Activated T-helper 1 cell treated with anti-CD3 and anti-CD28 coated beads, Interleukin-12 subunit alpha, Interleukin-12 subunit beta, Interleukin-2, Interleukin-4 antibody, amounts not matched to agents 30 ng/mL and 10 ng/mL and 1 ng/mL, durations not matched to agents 14 hours and 24 hours and 36 hours (primary cell): ENCODE data around the gene KRTAP9-9. TPM values are rescaled to one million over a fixed set of nuclear protein-coding genes. Genes with fewer than 3 reads are reported as not detected.

Source experiments
- DNase-seq: peaks from one replicate; pipeline ENCODE4 v3.0.0; 2021; ENCODE audit warnings: low spot score
- H3K27ac Mint-ChIP-seq: one replicate; pipeline ENCODE4 v1.8.0; 2021; ENCODE audit warnings: mild to moderate bottlenecking, mixed read lengths
- H3K27me3 Mint-ChIP-seq: one replicate; pipeline ENCODE4 v1.8.0; 2022; ENCODE audit warnings: mild to moderate bottlenecking, moderate library complexity, mixed read lengths; ENCODE audit not compliant: insufficient read depth
- H3K36me3 Mint-ChIP-seq: one replicate; pipeline ENCODE4 v1.8.0; 2021; ENCODE audit warnings: low read depth, mixed read lengths
- H3K4me1 Mint-ChIP-seq: one replicate; pipeline ENCODE4 v1.8.0; 2021; ENCODE audit warnings: low read depth, mixed read lengths
- H3K4me3 Mint-ChIP-seq: one replicate; pipeline ENCODE4 v1.8.0; 2021; ENCODE audit warnings: mild to moderate bottlenecking, moderate library complexity, mixed read lengths
- H3K9me3 Mint-ChIP-seq: one replicate; pipeline ENCODE4 v1.8.0; 2021; ENCODE audit warnings: mixed read lengths
- intact Hi-C: fragments of 100-400 bp; cut with micrococcal nuclease; formaldehyde crosslinking; loops from one replicate; pipeline ENCODE4 v1.15.1; 2024
- total RNA-seq: library from RNA; stranded (reverse); gene quantifications from 2 replicates; pipeline ENCODE4 v1.2.3, GENCODE V29; 2022

The KRTAP9-9 gene
- total RNA-seq, 1 donor from 2014 or later, result not detected

DNA sequence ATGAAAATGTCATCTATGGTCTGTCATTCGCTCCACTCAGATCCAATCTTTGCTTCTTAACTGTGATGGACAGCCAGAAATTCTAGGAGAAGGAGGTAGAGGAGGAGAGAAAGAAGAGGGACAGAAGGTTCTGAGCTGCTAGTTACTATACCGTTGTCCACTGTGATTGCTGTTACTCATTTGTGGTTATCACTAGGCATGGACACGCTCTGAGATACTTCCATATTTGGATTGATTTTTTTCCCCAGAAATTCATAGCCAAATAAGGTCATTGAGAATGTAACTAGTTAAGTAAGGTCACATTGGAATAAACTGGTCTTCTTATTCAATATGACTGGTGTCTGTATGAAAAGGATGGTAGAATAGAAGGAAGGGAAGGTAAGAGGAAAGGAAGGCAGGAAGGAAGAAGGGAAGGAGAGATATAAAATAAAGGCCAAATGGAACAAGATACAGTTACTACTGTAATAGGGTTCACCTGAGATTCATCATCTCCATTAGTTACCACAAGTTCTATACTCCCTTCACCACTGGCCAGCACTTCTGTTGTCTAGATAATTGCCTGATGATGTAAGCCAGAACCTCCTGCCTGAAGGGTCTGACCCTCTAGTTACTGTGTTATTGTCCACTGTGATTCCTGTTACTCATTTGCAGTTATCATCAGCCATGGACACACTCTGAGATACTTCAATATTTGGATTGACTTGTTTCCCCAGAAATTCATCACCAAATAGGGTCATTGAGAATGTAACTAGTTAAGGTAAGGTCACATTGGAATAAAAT lies 23.2 kb downstream of the KRTAP9-9 start:
- Mint-ChIP-seq H3K27me3 (peaks cover 8% of the 10 kb centered on the region), H3K4me1 (no peaks in the 10 kb centered on the region), H3K27ac (no peak overlapping the region), H3K36me3 (no peaks in the 10 kb centered on the region), H3K9me3 (no peaks in the 10 kb centered on the region), H3K4me3 (no peak overlapping the region)
- intact Hi-C loops, result no loop called here
- DNase-seq, result no peak

DNA sequence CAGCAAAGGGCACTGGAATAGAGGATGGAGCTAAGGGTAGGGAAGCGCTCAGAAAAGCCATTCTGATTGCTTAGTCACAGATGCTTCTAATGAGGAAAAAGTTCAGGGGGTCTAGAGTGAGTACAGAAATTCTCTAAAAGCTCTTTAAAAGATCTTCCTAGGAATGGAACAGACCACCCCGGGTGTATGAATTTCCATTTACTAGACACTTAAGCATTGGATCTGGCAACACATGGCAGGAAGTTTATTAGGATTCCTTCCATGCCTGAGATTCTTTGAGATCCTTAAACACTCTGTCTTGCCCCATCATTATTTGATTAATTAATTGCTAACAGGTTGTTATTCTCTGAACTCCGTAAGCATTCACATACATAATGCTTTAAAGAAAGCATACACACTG lies 28.9 kb downstream of the KRTAP9-9 start:
- H3K4me3 Mint-ChIP-seq, result no peak overlapping the region
- H3K27me3 Mint-ChIP-seq, result peaks cover 3% of the 10 kb centered on the region
- no peak for DNase-seq
- no peaks in the 10 kb centered on the region for H3K36me3 Mint-ChIP-seq
- intact Hi-C loops, result no loop called here
- no peak overlapping the region for H3K27ac Mint-ChIP-seq
- no peaks in the 10 kb centered on the region for H3K9me3 Mint-ChIP-seq
- H3K4me1 Mint-ChIP-seq, result no peaks in the 10 kb centered on the region

DNA sequence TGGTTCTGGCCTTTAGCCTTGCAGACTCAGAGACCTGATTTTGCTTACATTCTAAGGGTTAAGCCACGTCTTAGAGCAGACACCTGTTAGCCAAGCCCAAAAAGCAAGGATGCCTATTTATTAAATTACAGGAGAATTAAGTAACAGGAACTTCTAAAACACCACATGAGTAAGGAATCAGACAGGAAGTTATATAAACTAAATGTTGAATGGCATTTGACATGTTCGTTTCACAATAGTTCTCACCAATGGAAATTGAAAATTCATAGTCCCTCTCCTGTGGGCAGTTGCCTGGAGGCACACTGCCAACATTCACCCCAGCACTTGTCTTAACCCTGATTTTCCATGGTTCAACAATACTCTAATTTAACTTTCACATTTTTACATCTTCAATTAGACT lies 29.4 kb downstream of the KRTAP9-9 start:
- Mint-ChIP-seq H3K4me1 (no peaks in the 10 kb centered on the region), H3K27me3 (peaks cover 2% of the 10 kb centered on the region), H3K27ac (no peak overlapping the region), H3K36me3 (no peaks in the 10 kb centered on the region), H3K9me3 (no peaks in the 10 kb centered on the region), H3K4me3 (no peak overlapping the region)
- no peak for DNase-seq
- intact Hi-C loops, result no loop called here

DNA sequence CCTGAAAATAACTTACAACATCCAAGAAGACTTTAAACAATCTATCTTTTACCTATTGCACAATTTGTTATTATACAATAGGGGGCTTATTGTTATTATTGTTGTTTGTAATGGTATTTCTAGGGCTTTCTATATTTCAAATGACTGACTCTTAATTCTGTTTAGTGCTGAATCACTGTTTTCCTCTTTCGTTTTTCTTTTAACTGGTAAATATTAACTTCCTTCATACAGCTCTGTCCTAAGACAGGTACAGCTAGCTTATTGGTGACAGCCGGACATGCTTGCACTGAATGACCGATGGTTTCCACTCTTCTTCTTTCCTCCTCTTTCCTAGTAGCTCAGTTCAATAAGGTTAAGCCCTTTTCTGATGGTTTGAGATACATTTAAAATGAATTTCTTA lies 31.9 kb downstream of the KRTAP9-9 start:
- no peak overlapping the region for H3K27ac Mint-ChIP-seq
- DNase-seq, result no peak
- H3K9me3 Mint-ChIP-seq, result no peaks in the 10 kb centered on the region
- no peaks in the 10 kb centered on the region for H3K4me1 Mint-ChIP-seq
- peaks cover 2% of the 10 kb centered on the region for H3K27me3 Mint-ChIP-seq
- no peak overlapping the region for H3K4me3 Mint-ChIP-seq
- H3K36me3 Mint-ChIP-seq, result no peaks in the 10 kb centered on the region
- intact Hi-C loops, result no loop called here

- intact Hi-C loops, result no loop called here
Observed at GRCh38 chr17:41294016-41294415, 38.8 kb downstream of the KRTAP9-9 start.

DNA sequence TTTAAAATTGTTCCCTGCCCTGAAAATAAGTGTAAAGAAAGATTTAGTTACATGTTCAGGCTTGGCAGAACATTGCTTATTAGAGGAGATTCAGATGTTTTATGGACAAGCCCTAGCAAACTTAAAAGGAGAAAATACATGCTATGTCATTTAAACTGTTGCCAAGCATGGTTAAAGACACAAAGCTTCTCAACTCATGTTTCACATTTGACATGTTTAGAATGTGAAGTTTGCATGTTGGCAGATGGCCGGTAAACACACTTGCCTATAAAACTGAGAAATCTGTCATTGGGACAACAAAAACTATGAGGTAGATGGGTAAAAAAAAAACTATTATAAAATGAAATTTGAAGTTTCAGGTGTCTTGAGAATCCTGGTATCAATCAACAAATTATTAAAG lies 41.7 kb downstream of the KRTAP9-9 start:
- no peaks in the 10 kb centered on the region for H3K4me1 Mint-ChIP-seq
- no peaks in the 10 kb centered on the region for H3K9me3 Mint-ChIP-seq
- no peak for DNase-seq
- peaks cover 9% of the 10 kb centered on the region for H3K27me3 Mint-ChIP-seq
- H3K36me3 Mint-ChIP-seq, result no peaks in the 10 kb centered on the region
- intact Hi-C loops, result no loop called here
- no peak overlapping the region for H3K4me3 Mint-ChIP-seq
- H3K27ac Mint-ChIP-seq, result no peak overlapping the region

More at GRCh38 chr17:41294016-41294415, 38.8 kb downstream of the KRTAP9-9 start:
- H3K27ac Mint-ChIP-seq, result no peak overlapping the region
- DNase-seq, result no peak
- no peaks in the 10 kb centered on the region for H3K9me3 Mint-ChIP-seq
- no peak overlapping the region for H3K4me3 Mint-ChIP-seq
- peaks cover 9% of the 10 kb centered on the region for H3K27me3 Mint-ChIP-seq
- H3K36me3 Mint-ChIP-seq, result no peaks in the 10 kb centered on the region
- H3K4me1 Mint-ChIP-seq, result no peaks in the 10 kb centered on the region

GRCh38 chr17:41298458-41299135 lies 43.4 kb downstream of the KRTAP9-9 start:
- Mint-ChIP-seq H3K27me3 (peaks cover 4% of the 10 kb centered on the region), H3K27ac (no peak overlapping the region), H3K36me3 (no peaks in the 10 kb centered on the region), H3K9me3 (no peaks in the 10 kb centered on the region), H3K4me1 (no peaks in the 10 kb centered on the region), H3K4me3 (no peak overlapping the region)
- intact Hi-C loops, result no loop called here
- DNase-seq, result no peak

GRCh38 chr17:41301204-41301790 lies 46.1 kb downstream of the KRTAP9-9 start:
- Mint-ChIP-seq H3K27ac (no peak overlapping the region), H3K27me3 (peaks cover 2% of the 10 kb centered on the region), H3K4me3 (no peak overlapping the region), H3K36me3 (no peaks in the 10 kb centered on the region), H3K4me1 (no peaks in the 10 kb centered on the region), H3K9me3 (no peaks in the 10 kb centered on the region)
- DNase-seq, result no peak
- intact Hi-C loops, result no loop called here

- intact Hi-C loops, result no loop called here
- no peak for DNase-seq
- no peaks in the 10 kb centered on the region for H3K4me1 Mint-ChIP-seq
- no peak within 1 kb of the TSS for H3K4me3 Mint-ChIP-seq
- no peaks in the 10 kb centered on the region for H3K36me3 Mint-ChIP-seq
- peaks cover 5% of the 10 kb centered on the region for H3K27me3 Mint-ChIP-seq
- no peak within 1 kb of the TSS for H3K27ac Mint-ChIP-seq
- H3K9me3 Mint-ChIP-seq, result no peaks in the 10 kb centered on the region
Observed at GRCh38 chr17:41301916-41302901, 47.0 kb downstream of the KRTAP9-9 start, which contains the start of gene KRTAP29-1. KRTAP29-1 (minus strand) TSS chr17:41302851; CDS start chr17:41302851, 0 bp downstream.

DNA sequence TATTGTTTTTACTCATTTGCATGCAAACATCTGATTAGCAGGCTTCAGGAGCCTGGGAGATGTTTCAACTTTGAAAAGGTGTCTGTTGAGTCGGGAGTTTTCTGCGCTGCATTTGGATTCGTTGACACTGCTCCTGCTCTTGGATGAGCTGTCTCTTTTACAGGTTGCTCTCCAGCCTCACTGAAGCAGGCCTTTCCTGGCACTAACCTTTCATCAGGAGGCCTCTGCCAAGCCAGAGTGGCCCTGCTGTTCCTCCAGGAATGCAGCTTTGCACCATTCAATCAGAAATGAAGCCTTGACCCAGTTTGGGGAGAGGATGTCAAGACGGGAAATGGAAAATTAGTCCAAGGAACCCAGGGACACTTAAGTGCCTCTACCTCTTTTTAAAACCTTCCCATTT lies 47.8 kb downstream of the KRTAP9-9 start:
- no peak overlapping the region for H3K4me3 Mint-ChIP-seq
- intact Hi-C loops, result no loop called here
- no peak overlapping the region for H3K27ac Mint-ChIP-seq
- peaks cover 5% of the 10 kb centered on the region for H3K4me1 Mint-ChIP-seq
- peaks cover 11% of the 10 kb centered on the region for H3K27me3 Mint-ChIP-seq
- no peaks in the 10 kb centered on the region for H3K36me3 Mint-ChIP-seq
- no peaks in the 10 kb centered on the region for H3K9me3 Mint-ChIP-seq
- DNase-seq, result no peak

DNA sequence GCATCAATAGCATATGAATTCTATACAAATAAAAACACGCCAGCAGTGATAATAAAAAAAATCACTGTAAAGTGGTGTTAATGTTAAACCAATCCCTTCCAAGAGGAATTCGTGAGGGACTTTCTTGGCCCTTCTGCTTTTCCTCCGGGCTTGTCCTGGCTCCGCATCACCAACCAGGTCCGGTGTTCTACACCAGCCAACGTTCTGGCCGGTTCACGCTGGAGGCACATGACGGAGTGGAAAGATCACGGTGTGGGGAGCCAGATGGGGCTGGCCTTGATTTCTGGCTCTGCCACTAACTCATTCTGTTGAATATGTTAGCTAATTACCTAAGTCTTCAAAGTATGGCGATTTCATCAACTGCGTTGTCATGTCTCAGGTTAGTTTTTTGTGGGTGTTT lies 48.9 kb downstream of the KRTAP9-9 start:
- Mint-ChIP-seq H3K9me3 (no peaks in the 10 kb centered on the region), H3K4me1 (peaks cover 16% of the 10 kb centered on the region), H3K36me3 (no peaks in the 10 kb centered on the region), H3K27ac (no peak overlapping the region), H3K27me3 (peaks cover 9% of the 10 kb centered on the region), H3K4me3 (no peak overlapping the region)
- intact Hi-C loops, result no loop called here
- DNase-seq, result no peak
